Stimulated activated CD8-positive, alpha-beta memory T cell treated with anti-CD3 and anti-CD28 coated beads, Interleukin-4, amount 100 ng/mL, for 48 hours (primary cell): ENCODE measurements around the gene ZNF385C.

Source experiments
- DNase-seq: peaks from one replicate; pipeline ENCODE4 v3.0.0-alpha.2; 2020

ZNF385C gene

GRCh38 chr17:41982026-41982760 lies 116.1 kb downstream of the ZNF385C start:
- no peak for DNase-seq

- no peak for DNase-seq
Measured at GRCh38 chr17:41977991-41978390, 120.3 kb downstream of the ZNF385C start.

GRCh38 chr17:41976142-41976768 lies 122.0 kb downstream of the ZNF385C start:
- no peak for DNase-seq
